WERI-Rb-1 (cell line): ENCODE results near the gene NEB.
"Not testable (repeated sequence)": the region's sequence is repeated elsewhere in the genome, so short reads cannot be mapped to it uniquely, and the experiment has no call there.

Experiments
- DNase-seq: peaks from one replicate; pipeline ENCODE4 v3.0.0-alpha.2; 2020
- H3K27ac ChIP-seq: fragments of 250-450 bp; sonication (Bioruptor Pico); 2 replicates; pipeline ENCODE4 v1.5.1; 2020; ENCODE audit warnings: mild to moderate bottlenecking, moderate library complexity
- H3K27me3 ChIP-seq: fragments of 250-450 bp; sonication (Bioruptor Pico); 2 replicates; pipeline ENCODE4 v1.5.1; 2021; ENCODE audit warnings: mild to moderate bottlenecking, low read depth, moderate library complexity; ENCODE audit not compliant: insufficient read depth, severe bottlenecking
- H3K36me3 ChIP-seq: fragments of 250-450 bp; sonication (Bioruptor Pico); 2 replicates; pipeline ENCODE4 v1.5.1; 2020; ENCODE audit warnings: mild to moderate bottlenecking, moderate library complexity
- H3K4me3 ChIP-seq: 2 replicates; pipeline ENCODE4 v1.5.1; 2011; ENCODE audit warnings: low read depth, mild to moderate bottlenecking, control low read depth, low read length
- H3K9me3 ChIP-seq: fragments of 250-450 bp; sonication (Bioruptor Pico); 2 replicates; pipeline ENCODE4 v1.5.1; 2021; ENCODE audit warnings: mild to moderate bottlenecking, moderate library complexity; ENCODE audit not compliant: severe bottlenecking
- CTCF ChIP-seq: IDR thresholded peaks from 2 replicates; pipeline ENCODE4 v1.5.1; 2011; ENCODE audit warnings: low read depth, mild to moderate bottlenecking, control low read depth, inconsistent platforms, low read length

NEB gene

GRCh38 chr2:151611351-151611750 is 122.9 kb downstream of the NEB start:
- no peaks in the 10 kb centered on the region for H3K36me3 ChIP-seq

GRCh38 chr2:151610310-151610709 is 124.0 kb downstream of the NEB start:
- Histone ChIP-seq H3K9me3 (no peaks in the 10 kb centered on the region), H3K36me3 (no peaks in the 10 kb centered on the region), H3K27me3 (no peaks in the 10 kb centered on the region), H3K4me3 (no peak overlapping the region), H3K27ac (no peak overlapping the region)
- DNase-seq: no peak
- no peak for TF ChIP-seq CTCF

More at GRCh38 chr2:151611351-151611750, 122.9 kb downstream of the NEB start:
- no peak overlapping the region for H3K27ac ChIP-seq
- DNase-seq: no peak
- no peaks in the 10 kb centered on the region for H3K27me3 ChIP-seq
- H3K9me3 ChIP-seq: no peaks in the 10 kb centered on the region
- no peak for TF ChIP-seq CTCF
- no peak overlapping the region for H3K4me3 ChIP-seq

GRCh38 chr2:151609705-151610104 is 124.6 kb downstream of the NEB start:
- Histone ChIP-seq H3K36me3 (no peaks in the 10 kb centered on the region), H3K9me3 (no peaks in the 10 kb centered on the region), H3K27me3 (no peaks in the 10 kb centered on the region), H3K4me3 (no peak overlapping the region), H3K27ac (no peak overlapping the region)
- TF ChIP-seq CTCF: no peak
- DNase-seq: no peak

- H3K9me3 ChIP-seq, H3K36me3 ChIP-seq, DNase-seq, H3K4me3 ChIP-seq, H3K27ac ChIP-seq, H3K27me3 ChIP-seq: not testable (repeated sequence)
These were observed 126.5 kb downstream of the NEB start for GRCh38 chr2:151607459-151608424.

- not testable (repeated sequence) for H3K27ac ChIP-seq, H3K27me3 ChIP-seq, DNase-seq, H3K4me3 ChIP-seq, H3K36me3 ChIP-seq, H3K9me3 ChIP-seq
These were observed 130.7 kb downstream of the NEB start for GRCh38 chr2:151603530-151603929.

- DNase-seq, H3K9me3 ChIP-seq, H3K27me3 ChIP-seq, H3K4me3 ChIP-seq, H3K36me3 ChIP-seq, H3K27ac ChIP-seq: not testable (repeated sequence)
These were observed 131.9 kb downstream of the NEB start for GRCh38 chr2:151602402-151602801.

GRCh38 chr2:151601803-151602202 is 132.5 kb downstream of the NEB start:
- H3K9me3 ChIP-seq, H3K27me3 ChIP-seq, H3K4me3 ChIP-seq, H3K27ac ChIP-seq, H3K36me3 ChIP-seq, DNase-seq: not testable (repeated sequence)

GRCh38 chr2:151596903-151597608 is 137.2 kb downstream of the NEB start:
- not testable (repeated sequence) for H3K36me3 ChIP-seq, DNase-seq, H3K9me3 ChIP-seq, H3K27ac ChIP-seq, H3K4me3 ChIP-seq, H3K27me3 ChIP-seq

- not testable (repeated sequence) for H3K27ac ChIP-seq, H3K36me3 ChIP-seq
These were observed 142.4 kb downstream of the NEB start for GRCh38 chr2:151591908-151592255.

GRCh38 chr2:151591250-151591907 is 142.9 kb downstream of the NEB start:
- not testable (repeated sequence) for DNase-seq, H3K4me3 ChIP-seq, H3K27ac ChIP-seq, H3K9me3 ChIP-seq, H3K27me3 ChIP-seq, H3K36me3 ChIP-seq

More at GRCh38 chr2:151591908-151592255, 142.4 kb downstream of the NEB start:
- not testable (repeated sequence) for H3K27me3 ChIP-seq, H3K4me3 ChIP-seq, H3K9me3 ChIP-seq, DNase-seq

- not testable (repeated sequence) for DNase-seq, H3K4me3 ChIP-seq, H3K36me3 ChIP-seq, H3K27me3 ChIP-seq, H3K27ac ChIP-seq, H3K9me3 ChIP-seq
These were observed 153.0 kb downstream of the NEB start for GRCh38 chr2:151581300-151581699.
